SK-N-SH treated with all-trans-retinoic acid at 6 μM for 48 hours (cell line): Measurements from ENCODE around the gene CNTN6.

Experiments used
- ARNTL ChIP-seq: fragments of 450-650 bp; formaldehyde crosslinking; IDR thresholded peaks from 2 replicates; pipeline ENCODE4 v1.5.0; 2020; ENCODE audit warnings: low read depth, mild to moderate bottlenecking, moderate library complexity, borderline replicate concordance
- ZNF565 ChIP-seq: fragments of 450-650 bp; formaldehyde crosslinking; conservative IDR thresholded peaks from 2 replicates; pipeline ENCODE4 v1.5.0; 2020; ENCODE audit warnings: low read depth, mild to moderate bottlenecking, moderate library complexity

DNA sequence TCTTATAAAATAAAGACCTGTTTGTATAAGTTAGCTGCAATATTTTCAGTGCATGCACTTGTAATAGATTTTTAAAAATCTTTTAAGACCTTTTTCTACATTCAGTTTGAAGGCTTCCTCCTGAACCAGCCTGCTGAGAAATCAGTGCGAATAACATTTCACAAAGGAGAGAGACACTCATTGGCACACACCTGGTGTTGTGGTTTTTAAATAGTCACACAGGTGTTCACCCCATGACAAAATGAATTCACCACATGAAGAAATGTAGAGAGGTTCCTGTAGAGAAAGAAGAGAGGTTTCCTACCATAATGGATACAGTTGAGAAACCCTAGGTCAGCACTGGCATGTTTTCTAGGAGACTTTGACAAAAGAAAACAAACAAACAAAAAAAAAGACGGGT, 237.3 kb downstream of the CNTN6 start:
- TF ChIP-seq ZNF565, result no peak
- no peak for TF ChIP-seq ARNTL (CRISPR knock-in tag)
